HL-60/S4 treated with retinoic acid at 250 ng/mL for 4 days and 3 days (cell line): Measurements from ENCODE around the gene GTF2IRD1.
"Not testable (repeated sequence)": the region's sequence is repeated elsewhere in the genome, so short reads cannot be mapped to it uniquely, and the experiment has no call there.

Experiments
- in situ Hi-C: fragments of 300-500 bp; cut with MboI; formaldehyde crosslinking; loops from 2 replicates; pipeline ENCODE4 v1.7.0; 2022; ENCODE audit warnings: low sequenced_read_pairs

GTF2IRD1 gene

GRCh38 chr7:74485611-74486010 lies 31.9 kb downstream of the GTF2IRD1 start:
- in situ Hi-C loops: no loop called here

GRCh38 chr7:74488518-74489030 lies 34.9 kb downstream of the GTF2IRD1 start:
- in situ Hi-C loops: not testable (repeated sequence)

GRCh38 chr7:74489997-74490945 lies 36.6 kb downstream of the GTF2IRD1 start:
- in situ Hi-C loops: no loop called here

GRCh38 chr7:74491490-74491889 lies 37.8 kb downstream of the GTF2IRD1 start:
- in situ Hi-C loops: not testable (repeated sequence)

- in situ Hi-C loops: no loop called here
Observed at GRCh38 chr7:74493295-74493694, 39.6 kb downstream of the GTF2IRD1 start.

GRCh38 chr7:74494076-74494548 lies 40.4 kb downstream of the GTF2IRD1 start:
- in situ Hi-C loops: no loop called here

GRCh38 chr7:74495112-74496086 lies 41.7 kb downstream of the GTF2IRD1 start:
- in situ Hi-C loops: no loop called here

GRCh38 chr7:74496272-74496671 lies 42.6 kb downstream of the GTF2IRD1 start:
- in situ Hi-C loops: no loop called here

GRCh38 chr7:74496773-74497172 lies 43.1 kb downstream of the GTF2IRD1 start:
- in situ Hi-C loops: not testable (repeated sequence)

- in situ Hi-C loops: no loop called here
Observed at GRCh38 chr7:74498354-74498753, 44.6 kb downstream of the GTF2IRD1 start.

GRCh38 chr7:74498996-74499834 lies 45.5 kb downstream of the GTF2IRD1 start:
- in situ Hi-C loops: no loop called here

- in situ Hi-C loops: no loop called here
Observed at GRCh38 chr7:74499835-74500388, 46.2 kb downstream of the GTF2IRD1 start.

GRCh38 chr7:74501298-74501697 lies 47.6 kb downstream of the GTF2IRD1 start:
- in situ Hi-C loops: no loop called here

- in situ Hi-C loops: no loop called here
Observed at GRCh38 chr7:74502216-74502891, 48.6 kb downstream of the GTF2IRD1 start.

GRCh38 chr7:74503061-74503460 lies 49.4 kb downstream of the GTF2IRD1 start:
- in situ Hi-C loops: no loop called here

GRCh38 chr7:74503943-74504342 lies 50.2 kb downstream of the GTF2IRD1 start:
- in situ Hi-C loops: no loop called here

- in situ Hi-C loops: no loop called here
Observed at GRCh38 chr7:74505471-74506324, 52.0 kb downstream of the GTF2IRD1 start.

- in situ Hi-C loops: no loop called here
Observed at GRCh38 chr7:74506325-74506724, 52.6 kb downstream of the GTF2IRD1 start.
